Cardiac atrium fibroblast (primary cell): ENCODE measurements around the gene DBT. TPM values are rescaled to one million over a fixed set of nuclear protein-coding genes. Genes with fewer than 3 reads are reported as not detected.

Source experiments
- total RNA-seq: library from RNA; depleted of rRNA; stranded (reverse); fragments of >200 nt; gene quantifications from 2 replicates; pipeline ENCODE4 v1.2.3, GENCODE V29; 2015

DBT gene
- total RNA-seq = 2.9 and 5.0 TPM in 2 replicates

GRCh38 chr1:100249537-100250257, at the start of gene DBT:
Gene DBT (minus strand): TSS chr1:100249834. CDS start chr1:100249820, 14 bp downstream.

GRCh38 chr1:100265931-100266740, 16.5 kb upstream of the DBT start, which contains the start of gene RTCA:
Gene RTCA (plus strand): TSS chr1:100266216. CDS start chr1:100266376, 160 bp downstream.

GRCh38 chr1:100178091-100178490, 71.5 kb downstream of the DBT start, which contains the start of gene LRRC39:
Gene LRRC39 (minus strand): TSS chr1:100178256. CDS start chr1:100168516, 9,740 bp downstream.

Other genes starting within 250 kb of the DBT start
- 1.6 and 2.3 TPM in 2 replicates for gene SASS6, start 116.9 kb downstream of the DBT start, total RNA-seq
- 4.9 and 8.6 TPM in 2 replicates for gene TRMT13, start 116.7 kb downstream of the DBT start, total RNA-seq
- gene LRRC39, start 71.6 kb downstream of the DBT start, total RNA-seq = 0.18 TPM in 1 of 2 replicates, not detected in the other
- 26.7 and 37.4 TPM in 2 replicates for gene RTCA, start 16.4 kb upstream of the DBT start, total RNA-seq
- 3.9 and 6.5 TPM in 2 replicates for gene CDC14A, start 102.7 kb upstream of the DBT start, total RNA-seq